LNCaP clone FGC (cell line): ENCODE measurements around the gene PSD4.

Experiments
- DNase-seq: peaks from one replicate; pipeline ENCODE4 v3.0.0-alpha.2; 2011; ENCODE audit warnings: low read depth
- H3K4me3 ChIP-seq: 2 replicates; pipeline ENCODE4 v1.5.1; 2011; ENCODE audit warnings: mild to moderate bottlenecking, low read depth, low read length, control low read depth
- CTCF ChIP-seq: IDR thresholded peaks from 2 replicates; pipeline ENCODE4 v1.5.1; 2012; ENCODE audit warnings: mild to moderate bottlenecking; ENCODE audit not compliant: control insufficient read depth, insufficient read depth; ENCODE audit errors: extremely low read depth

Gene PSD4

GRCh38 chr2:113176696-113177355, 3.1 kb downstream of the PSD4 start:
- TF ChIP-seq CTCF, result no peak
- no peak overlapping the region for H3K4me3 ChIP-seq
- no peak for DNase-seq

GRCh38 chr2:113178069-113178746, 4.4 kb downstream of the PSD4 start:
- DNase-seq, result no peak
- TF ChIP-seq CTCF, result no peak
- H3K4me3 ChIP-seq, result no peak overlapping the region

GRCh38 chr2:113178891-113179290, 5.1 kb downstream of the PSD4 start:
- TF ChIP-seq CTCF, result no peak
- H3K4me3 ChIP-seq, result no peak overlapping the region
- DNase-seq, result no peak

- no peak overlapping the region for H3K4me3 ChIP-seq
- no peak for DNase-seq
- no peak for TF ChIP-seq CTCF
These were observed 5.8 kb downstream of the PSD4 start for GRCh38 chr2:113179446-113180045.

- TF ChIP-seq CTCF, result no peak
- no peak overlapping the region for H3K4me3 ChIP-seq
These were observed 6.6 kb downstream of the PSD4 start for GRCh38 chr2:113180131-113180946.

GRCh38 chr2:113181258-113182051, 7.7 kb downstream of the PSD4 start:
- no peak overlapping the region for H3K4me3 ChIP-seq
- TF ChIP-seq CTCF, result no peak
- DNase-seq, result no peak

More at GRCh38 chr2:113180131-113180946, 6.6 kb downstream of the PSD4 start:
- no peak for DNase-seq
